Measurements from ENCODE around the gene INSR.
"Not testable (repeated sequence)": the region's sequence is repeated elsewhere in the genome, so short reads cannot be mapped to it uniquely, and the experiment has no call there.

The INSR gene

DNA sequence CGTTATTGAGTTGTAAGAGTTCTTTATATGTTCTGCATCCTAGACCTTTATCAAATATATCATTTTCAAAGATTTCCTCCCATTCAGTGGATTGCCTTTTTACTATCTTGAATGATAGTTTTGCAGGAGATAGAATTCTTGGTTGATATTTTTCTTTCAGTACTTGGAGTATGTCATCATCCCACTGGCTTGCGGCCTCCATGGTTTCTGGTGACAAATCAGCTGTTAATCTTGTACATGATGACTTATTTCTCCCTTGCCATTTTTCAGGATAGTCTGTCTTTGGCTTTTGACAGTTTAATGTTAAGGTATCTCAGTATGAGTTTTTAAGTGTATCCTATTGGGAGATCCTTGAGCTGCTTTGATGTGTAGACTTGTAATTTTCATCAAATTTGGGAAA lies 216.2 kb downstream of the INSR start:
- no peak for DNase-seq

DNA sequence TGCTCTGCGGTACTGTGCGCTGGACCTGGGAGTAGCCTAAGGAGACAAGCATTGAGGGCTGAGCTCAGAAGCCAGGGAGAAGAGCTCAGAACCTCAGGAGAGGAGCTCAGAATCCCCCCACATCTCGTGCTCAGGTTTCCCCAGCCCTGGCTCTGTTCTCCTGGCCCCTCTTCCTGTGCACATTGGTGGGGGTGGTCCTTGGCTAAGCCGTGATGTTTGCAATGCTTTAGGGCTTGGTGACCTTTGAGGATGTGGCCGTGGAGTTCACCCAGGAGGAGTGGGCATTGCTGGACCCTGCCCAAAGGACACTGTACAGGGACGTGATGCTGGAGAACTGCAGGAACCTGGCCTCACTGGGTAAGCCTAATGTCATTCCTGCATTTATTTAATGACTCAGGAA lies 218.1 kb downstream of the INSR start:
- no peak for DNase-seq

- no peak for DNase-seq
Observed at GRCh38 chr19:7074705-7075282, 219.4 kb downstream of the INSR start.

- no peak for DNase-seq
Observed at GRCh38 chr19:7072541-7072940, 221.7 kb downstream of the INSR start.

DNA sequence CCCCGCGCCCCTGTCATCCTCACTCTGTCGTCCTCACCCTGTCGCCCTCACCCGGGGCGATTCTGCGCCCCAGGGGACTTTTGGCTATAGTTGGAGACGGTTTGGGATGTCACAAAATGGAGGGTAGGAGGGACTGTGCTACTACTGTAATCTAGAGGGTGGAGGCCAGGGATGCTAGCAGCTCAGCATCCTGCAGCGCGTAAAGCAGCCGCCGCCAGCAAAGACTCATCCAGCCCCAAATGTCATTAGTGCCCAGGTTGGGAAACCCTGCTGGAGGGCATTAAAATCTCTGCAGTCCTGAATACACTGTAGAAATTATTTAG lies 224.3 kb downstream of the INSR start:
- DNase-seq = no peak

GRCh38 chr19:7069042-7069903 lies 224.9 kb downstream of the INSR start, which contains the start of gene ZNF557:
ZNF557 (plus strand) TSS chr19:7069703; CDS start chr19:7075075, 5,372 bp downstream.
- peak; percentile 98 for DNase-seq

DNA sequence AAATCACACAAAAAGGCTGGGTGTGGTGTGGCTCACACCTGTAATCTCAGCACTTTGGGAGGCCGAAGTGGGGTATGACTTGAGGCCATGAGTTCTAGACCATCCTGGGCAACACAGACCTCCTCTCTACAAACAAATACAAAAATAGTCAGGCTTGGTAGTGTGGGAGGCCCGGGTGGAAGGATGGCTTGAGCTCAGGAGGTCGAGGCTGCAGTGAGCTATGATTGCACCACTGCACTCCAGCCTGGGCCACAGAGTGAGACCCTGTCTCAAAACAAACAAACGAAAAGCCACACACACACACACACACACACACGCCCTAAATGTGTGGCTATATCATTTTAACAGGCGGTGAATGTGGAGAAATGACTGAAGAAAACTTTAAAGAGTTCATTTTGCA lies 225.6 kb downstream of the INSR start:
- DNase-seq = no peak

DNA sequence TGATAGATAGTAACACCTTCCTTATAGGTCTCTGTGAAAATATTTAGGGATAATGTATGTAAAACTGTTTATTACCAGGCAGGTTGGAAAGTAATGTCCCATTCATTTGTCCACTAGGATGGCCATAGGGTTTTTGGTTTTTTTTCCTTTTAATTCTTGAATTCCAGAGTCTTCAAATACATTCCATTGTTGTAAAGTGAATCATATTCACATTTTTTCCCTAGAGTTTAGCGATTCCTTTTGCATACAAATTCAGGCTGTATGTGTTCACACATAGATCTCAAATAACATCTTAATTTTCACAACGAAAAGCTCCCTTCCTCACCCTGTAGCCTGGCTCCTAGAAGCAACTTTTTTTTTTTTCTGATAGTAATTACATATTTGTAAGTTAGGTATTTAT lies 226.5 kb downstream of the INSR start:
- no peak for DNase-seq

GRCh38 chr19:7067122-7067521 lies 227.1 kb downstream of the INSR start:
- DNase-seq = not testable (repeated sequence)

DNA sequence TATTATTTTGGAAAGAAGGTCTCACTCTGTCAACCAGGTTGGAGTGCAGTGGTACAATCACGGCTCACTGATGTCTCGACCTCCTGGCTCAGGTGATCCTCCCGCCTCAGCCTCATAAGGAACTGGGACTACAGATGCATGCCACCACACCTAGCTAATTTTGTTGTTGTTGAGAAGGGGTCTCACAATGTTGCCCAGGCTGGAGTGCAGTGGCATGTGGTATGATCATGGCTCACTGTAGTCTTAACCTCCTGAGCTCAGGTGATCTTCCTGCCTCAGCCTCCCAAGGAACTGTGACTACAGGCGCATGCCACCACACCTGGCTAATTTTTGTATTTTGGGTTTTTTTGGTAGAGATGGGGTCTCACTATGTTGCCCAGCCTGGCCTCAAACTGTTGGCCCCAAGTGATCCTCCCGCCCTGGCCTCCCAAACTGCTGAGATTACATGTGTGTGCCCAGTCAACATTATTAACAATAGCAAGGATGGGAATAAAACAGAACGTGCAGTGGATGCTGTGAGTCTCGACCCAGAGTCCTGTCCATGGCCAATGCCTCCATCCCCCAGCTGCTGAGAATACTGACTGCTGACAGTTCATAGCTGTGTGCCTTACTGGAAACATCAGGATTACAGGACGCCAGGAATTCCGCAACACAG lies 230.3 kb downstream of the INSR start:
- no peak for DNase-seq

GRCh38 chr19:7063339-7063738 lies 230.9 kb downstream of the INSR start:
- no peak for DNase-seq

All from effector CD8-positive, alpha-beta T cell (primary cell).